ENCODE data around the gene VCL. TPM values are rescaled to one million over a fixed set of nuclear protein-coding genes. Genes with fewer than 3 reads are reported as not detected.

The VCL gene
- total and polyA plus RNA-seq, 12 donors = 117 to 369 (median 237) TPM

GRCh38 chr10:74063256-74063655, 65.3 kb downstream of the VCL start:
- Histone ChIP-seq H3K9me3 (peaks cover 0 to 16% (median 7%) of the 10 kb centered on the region in 11 donors), H3K27ac (no peak overlapping the region), H3K27me3 (no peaks in the 10 kb centered on the region), H3K4me1 (peaks cover 2 to 46% (median 24%) of the 10 kb centered on the region in 9 donors), H3K4me3 (no peak overlapping the region), H3K36me3 (peaks cover 0 to 49% (median 13%) of the 10 kb centered on the region in 9 donors)
- TF ChIP-seq CTCF (IDR thresholded peaks at IDR 0.05) = no peak
- no peak for DNase-seq
- intact Hi-C loops (cut with DNase I) = no loop called here
- no peak for ATAC-seq

- TF ChIP-seq CTCF (IDR thresholded peaks at IDR 0.05) = no peak
- H3K36me3 ChIP-seq = peaks cover 0 to 61% (median 13%) of the 10 kb centered on the region in 9 donors
- H3K4me3 ChIP-seq = no peak overlapping the region
- H3K27me3 ChIP-seq = no peaks in the 10 kb centered on the region
- intact Hi-C loops (cut with DNase I) = no loop called here
- 46 to 47% methylated on average over 4 of the region's 4 CpGs for WGBS, 2 donors
- peak overlapping the region in 6 of 10 donors; percentile 10 to 67 (median 37) for H3K27ac ChIP-seq
- H3K9me3 ChIP-seq = peaks cover 0 to 14% (median 7%) of the 10 kb centered on the region in 11 donors
- DNase-seq = no peak
- H3K4me1 ChIP-seq = peaks cover 0 to 65% (median 56%) of the 10 kb centered on the region in 9 donors
- peak in 3 of 8 donors; percentile 39 to 52 (median 49) for ATAC-seq
Measured at GRCh38 chr10:74067373-74068352, 69.7 kb downstream of the VCL start.

GRCh38 chr10:74071157-74071556, 73.2 kb downstream of the VCL start:
- no peak for TF ChIP-seq CTCF (IDR thresholded peaks at IDR 0.05)
- H3K27me3 ChIP-seq = no peaks in the 10 kb centered on the region
- H3K27ac ChIP-seq = peak overlapping the region in 6 of 10 donors; percentile 1 to 67 (median 48)
- intact Hi-C loops (cut with DNase I) = loop anchor here in 2 of 10 donors (10.0 kb wide), 2 partner anchors 66 to 186 kb away; no protein-coding TSS in a partner anchor
- H3K4me3 ChIP-seq = no peak overlapping the region
- peaks cover 0 to 61% (median 19%) of the 10 kb centered on the region in 9 donors for H3K36me3 ChIP-seq
- H3K4me1 ChIP-seq = peaks cover 0 to 75% (median 58%) of the 10 kb centered on the region in 9 donors
- DNase-seq = peak in 1 of 2 donors; percentile 54
- H3K9me3 ChIP-seq = no peaks in the 10 kb centered on the region
- ATAC-seq = peak; percentile 83 to 93 (median 88)

- no peak for TF ChIP-seq CTCF (IDR thresholded peaks at IDR 0.05)
- 76 to 77% methylated on average over 6 of the region's 6 CpGs for WGBS, 2 donors
- Histone ChIP-seq H3K27me3 (no peaks in the 10 kb centered on the region), H3K4me3 (no peak overlapping the region), H3K36me3 (peaks cover 0 to 68% (median 22%) of the 10 kb centered on the region in 9 donors), H3K9me3 (no peaks in the 10 kb centered on the region), H3K4me1 (peaks cover 0 to 69% (median 54%) of the 10 kb centered on the region in 9 donors), H3K27ac (peak overlapping the region in 4 of 10 donors; percentile 4 to 67 (median 20))
- DNase-seq (no peak), ATAC-seq (no peak)
- intact Hi-C loops (cut with DNase I) = loop anchor here in 2 of 10 donors (10.0 kb wide), 2 partner anchors 68 to 188 kb away; no protein-coding TSS in a partner anchor
Measured at GRCh38 chr10:74072503-74072902, 74.6 kb downstream of the VCL start.
